Esophagus muscularis mucosa (tissue), 4 donors: ENCODE data around the gene ELAPOR1. TPM values are rescaled to one million over a fixed set of nuclear protein-coding genes. Genes with fewer than 3 reads are reported as not detected.

Experiments
- DNase-seq: peaks from one replicate; pipeline ENCODE4 v3.0.0-alpha.2; 2017; ENCODE audit errors: extremely low spot score
- H3K27ac ChIP-seq, 4 donors: fragments of 200-600 bp; sonication (generic); replicated peaks in 1 of 4; 1 replicate in 3 of 4; 2 replicates in 1 of 4; pipeline ENCODE4 v1.5.1; 2016 to 2019; ENCODE audit warnings: mild to moderate bottlenecking in 1 of 4
- H3K27me3 ChIP-seq, 4 donors: fragments of 200-600 bp; sonication (generic); one replicate each; pipeline versions ENCODE4 v1.5.1 to v1.6.0; 2016 to 2019
- H3K36me3 ChIP-seq, 4 donors: fragments of 200-600 bp; sonication (generic); one replicate each; pipeline ENCODE4 v1.5.1; 2016 to 2019
- H3K4me1 ChIP-seq, 4 donors: fragments of 200-600 bp; sonication (generic); one replicate each; pipeline ENCODE4 v1.5.1; 2016 to 2019
- H3K4me3 ChIP-seq, 4 donors: fragments of 200-600 bp; sonication (generic); 1 replicate in 2 of 4; 2 replicates in 2 of 4; pipeline ENCODE4 v1.5.1; 2016 to 2019; ENCODE audit warnings: mild to moderate bottlenecking in 4 of 4, moderate library complexity in 1 of 4
- H3K9me3 ChIP-seq, 4 donors: fragments of 200-600 bp; sonication (generic); 1 replicate in 3 of 4; 2 replicates in 1 of 4; pipeline ENCODE4 v1.5.1; 2016 to 2019
- CTCF ChIP-seq, 3 experiments: fragments of 200-600 bp in 2 of 3; fragments of 450-650 bp in 1 of 3; sonication (generic) in 2 of 3; IDR thresholded peaks; one replicate each; pipeline ENCODE4 v1.5.1; 2017 to 2019; ENCODE audit warnings: antibody characterized with exemption in 3 of 3, mild to moderate bottlenecking in 2 of 3, moderate library complexity in 1 of 3
- EP300 ChIP-seq: sonication (generic); formaldehyde crosslinking; IDR thresholded peaks from one replicate; pipeline ENCODE4 v1.6.1; 2017; ENCODE audit warnings: antibody characterized with exemption
- POLR2A ChIP-seq: fragments of 450-650 bp; IDR thresholded peaks from one replicate; pipeline ENCODE4 v1.6.1; 2017; ENCODE audit warnings: antibody characterized with exemption, moderate library complexity, mild to moderate bottlenecking, low read depth
- POLR2AphosphoS5 ChIP-seq, 2 donors: sonication (generic); formaldehyde crosslinking; IDR thresholded peaks; one replicate each; pipeline ENCODE4 v1.6.1; 2017; ENCODE audit warnings: antibody characterized with exemption in 2 of 2
- WGBS: methylation state at CpG from one replicate; pipeline ENCODE4 v1.1.5; 2018; 5-methylcytosine and 5-hydroxymethylcytosine counted together
- intact Hi-C: fragments of 100-400 bp; cut with DNase I; formaldehyde crosslinking; loops from one replicate; pipeline ENCODE4 v1.15.1; 2023
- total RNA-seq, 4 donors: library from RNA; depleted of rRNA; stranded (reverse); fragments of >200 nt; gene quantifications; one replicate each; pipeline versions ENCODE4 v1.1.0 to v1.2.1, GENCODE V29; 2016

ELAPOR1 gene
- total RNA-seq, 4 donors from 2014 or later: 0.34 to 0.83 (median 0.52) TPM; not detected in 1

- Histone ChIP-seq H3K27me3 (no peaks in the 10 kb centered on the region), H3K4me3 (no peak overlapping the region), H3K9me3 (no peaks in the 10 kb centered on the region), H3K36me3 (no peaks in the 10 kb centered on the region), H3K27ac (peak overlapping the region in 1 of 4 donors; percentile 23), H3K4me1 (peaks cover 0 to 7% (median 3%) of the 10 kb centered on the region in 4 donors)
- TF ChIP-seq CTCF (IDR thresholded peaks at IDR 0.05): no peak
- TF ChIP-seq POLR2A: no peak
- TF ChIP-seq POLR2AphosphoS5 (IDR thresholded peaks at IDR 0.05): no peak
- TF ChIP-seq EP300: no peak
- intact Hi-C loops: no loop called here
- no peak for DNase-seq
- WGBS: 86% methylated on average over 3 of the region's 3 CpGs
Measured at GRCh38 chr1:109083501-109083900, 30.4 kb upstream of the ELAPOR1 start.

DNA sequence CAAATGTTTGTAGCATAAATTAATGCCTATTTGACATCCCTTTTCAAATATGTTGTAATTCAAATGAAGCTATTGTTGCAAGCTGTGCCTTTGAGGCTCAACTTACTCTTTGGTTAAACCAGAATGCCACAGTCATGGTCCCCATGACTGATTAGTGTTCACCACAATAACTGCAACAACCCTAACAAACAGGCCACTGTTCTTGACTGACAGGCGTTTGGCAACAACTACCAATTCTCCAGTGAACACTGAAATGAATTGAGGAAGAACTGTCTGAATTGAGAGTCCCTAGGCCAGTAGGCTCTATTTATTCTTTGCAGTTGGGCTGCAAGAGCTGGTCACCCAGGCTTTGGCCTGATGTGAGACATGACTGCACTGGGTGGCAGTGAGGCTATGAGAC lies 30.0 kb upstream of the ELAPOR1 start:
- H3K4me1 ChIP-seq: peaks cover 3 to 10% (median 6%) of the 10 kb centered on the region in 4 donors
- no peak for DNase-seq
- H3K36me3 ChIP-seq: no peaks in the 10 kb centered on the region
- no peak for TF ChIP-seq POLR2AphosphoS5 (IDR thresholded peaks at IDR 0.05)
- TF ChIP-seq CTCF (IDR thresholded peaks at IDR 0.05): no peak
- no peak for TF ChIP-seq POLR2A
- no peak for TF ChIP-seq EP300
- intact Hi-C loops: no loop called here
- WGBS: 45% methylated on average over 1 of the region's 1 CpG
- no peak overlapping the region for H3K27ac ChIP-seq
- no peaks in the 10 kb centered on the region for H3K9me3 ChIP-seq
- no peaks in the 10 kb centered on the region for H3K27me3 ChIP-seq
- H3K4me3 ChIP-seq: no peak overlapping the region

DNA sequence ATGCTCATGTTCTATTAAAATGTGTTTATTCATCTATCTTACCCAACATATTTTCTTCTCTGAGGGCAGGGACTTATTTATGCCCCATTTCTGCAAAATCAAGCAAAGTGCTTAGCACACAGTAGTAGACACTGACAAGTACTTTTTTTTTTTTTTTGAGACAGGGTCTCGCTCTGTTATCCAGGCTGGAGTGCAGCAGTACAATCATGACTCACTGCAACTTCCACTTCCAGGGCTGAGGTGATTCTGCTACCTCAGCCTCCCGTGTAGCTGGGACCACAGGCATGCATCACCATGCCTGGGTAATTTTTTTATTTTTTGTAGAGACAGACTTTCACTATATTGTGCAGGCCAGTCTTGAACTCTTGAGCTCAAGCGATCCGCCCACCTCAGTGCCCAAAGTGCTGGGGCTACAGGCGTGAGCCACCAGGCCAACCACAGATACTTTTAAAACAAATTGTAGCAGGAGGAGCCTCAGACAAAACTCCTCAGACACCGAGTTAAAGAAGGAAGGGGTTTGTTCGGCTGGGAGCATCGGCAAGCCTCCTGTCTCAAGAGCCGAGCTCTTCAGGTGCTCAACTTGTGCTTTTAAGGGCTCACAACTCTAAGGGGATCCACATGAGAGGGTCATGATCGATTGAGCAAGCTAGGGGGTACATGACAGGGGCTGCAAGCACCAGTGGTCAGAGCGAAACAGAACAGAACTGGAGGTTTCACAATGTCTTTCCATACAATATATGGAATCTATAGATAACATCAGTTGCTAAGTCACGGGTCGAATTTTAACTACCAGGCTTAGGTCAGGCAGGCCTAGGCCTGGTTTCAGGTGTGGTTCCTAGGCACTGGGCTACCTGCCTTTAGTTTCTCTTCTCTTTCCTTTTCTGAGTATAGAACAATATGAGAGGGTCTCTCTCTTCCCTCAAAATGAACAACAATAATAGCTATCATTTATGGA lies 29.1 kb upstream of the ELAPOR1 start:
- Histone ChIP-seq H3K4me1 (peaks cover 9 to 18% (median 13%) of the 10 kb centered on the region in 4 donors), H3K9me3 (no peaks in the 10 kb centered on the region), H3K36me3 (no peaks in the 10 kb centered on the region), H3K27me3 (no peaks in the 10 kb centered on the region), H3K4me3 (no peak overlapping the region), H3K27ac (no peak overlapping the region)
- intact Hi-C loops: no loop called here
- TF ChIP-seq POLR2AphosphoS5 (IDR thresholded peaks at IDR 0.05): no peak
- TF ChIP-seq EP300: no peak
- no peak for TF ChIP-seq CTCF (IDR thresholded peaks at IDR 0.05)
- DNase-seq: no peak
- 88% methylated on average over 13 of the region's 13 CpGs for WGBS

DNA sequence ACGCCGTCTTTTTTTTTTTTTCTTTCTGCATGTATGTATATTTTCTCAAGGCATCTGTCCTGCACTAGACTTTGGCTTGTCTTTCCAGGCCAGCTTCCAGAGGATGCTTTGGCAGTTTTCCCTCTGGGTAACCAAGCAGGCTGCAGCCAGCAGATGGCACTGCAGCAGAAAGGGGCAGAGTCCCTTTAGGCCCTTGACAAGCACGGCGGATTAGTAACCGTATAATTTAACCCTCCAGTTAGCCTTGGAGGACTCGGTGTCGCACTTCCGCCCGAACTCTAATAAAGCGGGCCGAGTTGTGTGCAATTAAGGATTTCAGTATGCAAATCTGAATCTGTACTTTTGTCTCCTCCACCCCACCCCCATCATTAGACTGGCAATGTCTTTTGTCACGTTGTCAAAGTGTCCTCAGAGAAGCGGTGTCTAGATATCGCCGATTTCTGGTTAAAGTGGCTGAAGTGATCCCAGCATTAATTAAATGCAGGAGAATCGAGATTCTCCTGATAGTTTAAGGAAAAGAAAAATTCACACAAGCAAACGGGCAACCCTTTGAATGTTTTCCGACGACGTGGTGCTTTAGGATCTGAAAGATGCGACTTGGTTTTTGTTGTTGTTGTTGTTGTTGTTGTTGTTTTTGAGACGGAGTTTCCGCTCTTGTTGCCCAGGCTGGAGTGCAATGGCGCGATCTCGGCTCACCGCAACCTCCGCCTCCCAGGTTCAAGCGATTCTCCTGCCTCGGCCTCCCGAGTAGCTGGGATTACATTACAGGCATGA lies 24.5 kb upstream of the ELAPOR1 start:
- intact Hi-C loops: no loop called here
- Histone ChIP-seq H3K4me3 (peak overlapping the region; percentile 80 to 94 (median 83)), H3K36me3 (peaks cover 0 to 18% (median 12%) of the 10 kb centered on the region in 4 donors), H3K27me3 (no peaks in the 10 kb centered on the region), H3K9me3 (no peaks in the 10 kb centered on the region), H3K4me1 (peaks cover 35 to 50% (median 46%) of the 10 kb centered on the region in 4 donors), H3K27ac (peak overlapping the region; percentile 94 to 99 (median 98))
- 68% methylated on average over 31 of the region's 31 CpGs for WGBS
- TF ChIP-seq CTCF (IDR thresholded peaks at IDR 0.05): peak; percentile 61 to 70 (median 62)
- peak; percentile 30 to 58 for TF ChIP-seq POLR2AphosphoS5 (IDR thresholded peaks at IDR 0.05)
- no peak for TF ChIP-seq POLR2A
- no peak for TF ChIP-seq EP300
- no peak for DNase-seq
